H7 (cell line): Measurements from ENCODE around the gene LRTM2. TPM values are rescaled to one million over a fixed set of nuclear protein-coding genes. Genes with fewer than 3 reads are reported as not detected.
A peak's percentile ranks its signal among the peaks of the same experiment; 100 is the strongest.

ENCODE experiments used
- DNase-seq: peaks from one replicate; pipeline ENCODE4 v3.0.0; 2012
- H3K27me3 ChIP-seq: 2 replicates; pipeline ENCODE4 v1.6.0; 2011; ENCODE audit warnings: mild to moderate bottlenecking, low read length; ENCODE audit not compliant: control insufficient read depth, insufficient read depth
- H3K36me3 ChIP-seq: replicated peaks from 2 replicates; pipeline ENCODE4 v1.5.1; 2011; ENCODE audit warnings: low read length; ENCODE audit not compliant: control insufficient read depth, insufficient read depth
- H3K4me3 ChIP-seq: 2 replicates; pipeline ENCODE4 v1.5.1; 2011; ENCODE audit warnings: low read depth, mild to moderate bottlenecking, control low read depth, low read length, moderate library complexity; ENCODE audit not compliant: insufficient read depth
- total RNA-seq: library from RNA; depleted of rRNA; stranded (reverse); fragments of >200 nt; shearing (Covaris generic); gene quantifications from 2 replicates; pipeline ENCODE4 v1.2.3, GENCODE V29; 2014

LRTM2 gene
- total RNA-seq, 1 experiment from 2014 or later = 0.42 TPM

- Histone ChIP-seq H3K27me3 (no peaks in the 10 kb centered on the region), H3K36me3 (no peaks in the 10 kb centered on the region), H3K4me3 (no peak overlapping the region)
- peak; percentile 97 for DNase-seq
Observed at GRCh38 chr12:1804545-1805332, 15.6 kb upstream of the LRTM2 start.

- Histone ChIP-seq H3K27me3 (no peaks in the 10 kb centered on the region), H3K4me3 (no peak overlapping the region), H3K36me3 (no peaks in the 10 kb centered on the region)
- peak; percentile 41 for DNase-seq
Observed at GRCh38 chr12:1805441-1806081, 14.8 kb upstream of the LRTM2 start.

GRCh38 chr12:1806301-1807086, 13.9 kb upstream of the LRTM2 start:
- no peaks in the 10 kb centered on the region for H3K36me3 ChIP-seq

GRCh38 chr12:1807087-1807860, 13.1 kb upstream of the LRTM2 start:
- Histone ChIP-seq H3K4me3 (no peak overlapping the region), H3K27me3 (no peaks in the 10 kb centered on the region), H3K36me3 (no peaks in the 10 kb centered on the region)
- peak; percentile 31 for DNase-seq

More at GRCh38 chr12:1806301-1807086, 13.9 kb upstream of the LRTM2 start:
- DNase-seq = peak; percentile 21
- Histone ChIP-seq H3K27me3 (no peaks in the 10 kb centered on the region), H3K4me3 (no peak overlapping the region)

GRCh38 chr12:1808036-1808797, 12.1 kb upstream of the LRTM2 start:
- DNase-seq = peak; percentile 53
- Histone ChIP-seq H3K36me3 (no peaks in the 10 kb centered on the region), H3K27me3 (no peaks in the 10 kb centered on the region), H3K4me3 (no peak overlapping the region)

- no peaks in the 10 kb centered on the region for H3K27me3 ChIP-seq
- H3K4me3 ChIP-seq = no peak overlapping the region
- no peak for DNase-seq
- no peaks in the 10 kb centered on the region for H3K36me3 ChIP-seq
Observed at GRCh38 chr12:1808798-1809480, 11.4 kb upstream of the LRTM2 start.

- no peaks in the 10 kb centered on the region for H3K27me3 ChIP-seq
- H3K4me3 ChIP-seq = no peak overlapping the region
- DNase-seq = no peak
- H3K36me3 ChIP-seq = no peaks in the 10 kb centered on the region
Observed at GRCh38 chr12:1809591-1810190, 10.7 kb upstream of the LRTM2 start.

GRCh38 chr12:1810201-1810930, 10.0 kb upstream of the LRTM2 start:
- DNase-seq = no peak
- no peak overlapping the region for H3K4me3 ChIP-seq
- H3K27me3 ChIP-seq = no peaks in the 10 kb centered on the region
- no peaks in the 10 kb centered on the region for H3K36me3 ChIP-seq

GRCh38 chr12:1810931-1811280, 9.5 kb upstream of the LRTM2 start:
- Histone ChIP-seq H3K4me3 (no peak overlapping the region), H3K36me3 (no peaks in the 10 kb centered on the region), H3K27me3 (no peaks in the 10 kb centered on the region)
- DNase-seq = no peak

- H3K4me3 ChIP-seq = no peak overlapping the region
- no peaks in the 10 kb centered on the region for H3K36me3 ChIP-seq
- H3K27me3 ChIP-seq = no peaks in the 10 kb centered on the region
- no peak for DNase-seq
Observed at GRCh38 chr12:1811281-1811947, 9.0 kb upstream of the LRTM2 start.

GRCh38 chr12:1811948-1812291, 8.4 kb upstream of the LRTM2 start:
- DNase-seq = no peak
- Histone ChIP-seq H3K4me3 (no peak overlapping the region), H3K36me3 (no peaks in the 10 kb centered on the region)

GRCh38 chr12:1812650-1813302, 7.6 kb upstream of the LRTM2 start:
- H3K4me3 ChIP-seq = no peak overlapping the region
- H3K36me3 ChIP-seq = no peaks in the 10 kb centered on the region

More at GRCh38 chr12:1811948-1812291, 8.4 kb upstream of the LRTM2 start:
- H3K27me3 ChIP-seq = no peaks in the 10 kb centered on the region

More at GRCh38 chr12:1812650-1813302, 7.6 kb upstream of the LRTM2 start:
- DNase-seq = no peak
- no peaks in the 10 kb centered on the region for H3K27me3 ChIP-seq
